Activated CD8-positive, alpha-beta T cell treated with anti-CD3 and anti-CD28 coated beads for 36 hours (primary cell): ENCODE data around the gene PTPN1. TPM values are rescaled to one million over a fixed set of nuclear protein-coding genes. Genes with fewer than 3 reads are reported as not detected.
A peak's percentile ranks its signal among the peaks of the same experiment; 100 is the strongest.

ENCODE experiments used
- ATAC-seq: fragments of 200-7000 bp; cut with Tn5 transposase; one replicate; pipeline ENCODE4 v1.10.0; 2021; ENCODE audit warnings: mild to moderate bottlenecking, moderate library complexity
- CTCF ChIA-PET: fragments of 350-600 bp; sonication (Branson Sonifier 250); formaldehyde crosslinking; loops from one replicate; lab custom pipeline; 2021; ENCODE audit warnings: antibody characterized with exemption; lab: Charles Lee
- POLR2A ChIA-PET: fragments of 350-600 bp; sonication (Branson Sonifier 250); formaldehyde crosslinking; loops from one replicate; lab custom pipeline; 2021; ENCODE audit warnings: antibody characterized with exemption; lab: Charles Lee
- DNase-seq: peaks from one replicate; pipeline ENCODE4 v3.0.0-alpha.2; 2020
- H3K27ac Mint-ChIP-seq: one replicate; pipeline ENCODE4 v1.8.0; 2021; ENCODE audit warnings: mild to moderate bottlenecking, mixed read lengths
- H3K27me3 Mint-ChIP-seq: one replicate; pipeline ENCODE4 v1.8.0; 2021; ENCODE audit warnings: mixed read lengths
- H3K36me3 Mint-ChIP-seq: one replicate; pipeline ENCODE4 v1.8.0; 2021; ENCODE audit warnings: low read depth, mixed read lengths
- H3K4me1 Mint-ChIP-seq: one replicate; pipeline ENCODE4 v1.8.0; 2021; ENCODE audit warnings: low read depth, mixed read lengths
- H3K4me3 Mint-ChIP-seq: one replicate; pipeline ENCODE4 v1.8.0; 2021; ENCODE audit warnings: mild to moderate bottlenecking, moderate library complexity, mixed read lengths
- H3K9me3 Mint-ChIP-seq: one replicate; pipeline ENCODE4 v1.8.0; 2021; ENCODE audit warnings: mixed read lengths
- intact Hi-C: fragments of 100-400 bp; cut with micrococcal nuclease; formaldehyde crosslinking; loops from one replicate; pipeline ENCODE4 v1.10.0; 2022
- total RNA-seq, 2 experiments: library from RNA; stranded (reverse); gene quantifications; one replicate each; pipeline ENCODE4 v1.2.3, GENCODE V29; 2021
- TF ChIP-seq, protein P1 (sequence below): fragments of 200-600 bp; IDR thresholded peaks from one replicate; pipeline ENCODE4 v1.8.0; 2022; ENCODE audit warnings: antibody characterized with exemption, mild to moderate bottlenecking

PTPN1 gene
- total RNA-seq, 2 experiments from 2014 or later, result 65.1 to 66.6 TPM

DNA sequence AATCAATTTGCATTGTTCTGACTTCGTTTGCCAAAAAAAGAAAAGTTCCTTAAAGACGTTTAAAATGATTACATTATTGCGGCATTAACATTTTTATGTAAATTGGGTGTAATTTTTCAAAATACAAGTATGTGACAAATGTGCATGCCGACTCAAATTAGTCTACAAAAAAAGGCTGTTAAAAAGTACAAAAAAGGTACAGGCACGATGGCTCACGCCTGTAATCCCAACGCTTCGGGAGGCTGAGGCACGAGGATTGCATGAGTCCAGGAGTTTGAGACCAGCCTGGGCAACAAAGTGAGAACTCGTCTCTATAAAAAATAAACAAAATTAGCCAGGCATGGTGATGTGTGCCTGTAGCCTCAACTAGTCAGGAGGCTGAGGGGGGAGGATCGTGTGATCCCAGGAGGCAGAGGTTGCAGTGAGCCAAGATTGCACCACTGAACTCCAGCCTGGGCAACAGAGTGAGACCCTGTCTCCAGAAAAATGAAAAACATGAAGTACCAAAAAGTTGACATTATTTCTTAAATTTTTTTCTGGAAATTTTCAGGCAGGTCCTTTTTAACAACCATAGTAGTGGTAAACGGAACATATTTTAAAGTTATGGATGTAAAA, 90.2 kb downstream of the PTPN1 start:
- ChIA-PET POLR2A (no interaction called here), CTCF (no interaction called here)
- Mint-ChIP-seq H3K27me3 (peaks cover 2% of the 10 kb centered on the region), H3K27ac (no peak overlapping the region), H3K9me3 (no peaks in the 10 kb centered on the region), H3K36me3 (no peaks in the 10 kb centered on the region), H3K4me1 (no peaks in the 10 kb centered on the region), H3K4me3 (no peak overlapping the region)
- ATAC-seq (no peak), DNase-seq (no peak)
- TF ChIP-seq, protein P1, sequence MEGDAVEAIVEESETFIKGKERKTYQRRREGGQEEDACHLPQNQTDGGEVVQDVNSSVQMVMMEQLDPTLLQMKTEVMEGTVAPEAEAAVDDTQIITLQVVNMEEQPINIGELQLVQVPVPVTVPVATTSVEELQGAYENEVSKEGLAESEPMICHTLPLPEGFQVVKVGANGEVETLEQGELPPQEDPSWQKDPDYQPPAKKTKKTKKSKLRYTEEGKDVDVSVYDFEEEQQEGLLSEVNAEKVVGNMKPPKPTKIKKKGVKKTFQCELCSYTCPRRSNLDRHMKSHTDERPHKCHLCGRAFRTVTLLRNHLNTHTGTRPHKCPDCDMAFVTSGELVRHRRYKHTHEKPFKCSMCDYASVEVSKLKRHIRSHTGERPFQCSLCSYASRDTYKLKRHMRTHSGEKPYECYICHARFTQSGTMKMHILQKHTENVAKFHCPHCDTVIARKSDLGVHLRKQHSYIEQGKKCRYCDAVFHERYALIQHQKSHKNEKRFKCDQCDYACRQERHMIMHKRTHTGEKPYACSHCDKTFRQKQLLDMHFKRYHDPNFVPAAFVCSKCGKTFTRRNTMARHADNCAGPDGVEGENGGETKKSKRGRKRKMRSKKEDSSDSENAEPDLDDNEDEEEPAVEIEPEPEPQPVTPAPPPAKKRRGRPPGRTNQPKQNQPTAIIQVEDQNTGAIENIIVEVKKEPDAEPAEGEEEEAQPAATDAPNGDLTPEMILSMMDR, result no peak
- intact Hi-C loops, result no loop called here

DNA sequence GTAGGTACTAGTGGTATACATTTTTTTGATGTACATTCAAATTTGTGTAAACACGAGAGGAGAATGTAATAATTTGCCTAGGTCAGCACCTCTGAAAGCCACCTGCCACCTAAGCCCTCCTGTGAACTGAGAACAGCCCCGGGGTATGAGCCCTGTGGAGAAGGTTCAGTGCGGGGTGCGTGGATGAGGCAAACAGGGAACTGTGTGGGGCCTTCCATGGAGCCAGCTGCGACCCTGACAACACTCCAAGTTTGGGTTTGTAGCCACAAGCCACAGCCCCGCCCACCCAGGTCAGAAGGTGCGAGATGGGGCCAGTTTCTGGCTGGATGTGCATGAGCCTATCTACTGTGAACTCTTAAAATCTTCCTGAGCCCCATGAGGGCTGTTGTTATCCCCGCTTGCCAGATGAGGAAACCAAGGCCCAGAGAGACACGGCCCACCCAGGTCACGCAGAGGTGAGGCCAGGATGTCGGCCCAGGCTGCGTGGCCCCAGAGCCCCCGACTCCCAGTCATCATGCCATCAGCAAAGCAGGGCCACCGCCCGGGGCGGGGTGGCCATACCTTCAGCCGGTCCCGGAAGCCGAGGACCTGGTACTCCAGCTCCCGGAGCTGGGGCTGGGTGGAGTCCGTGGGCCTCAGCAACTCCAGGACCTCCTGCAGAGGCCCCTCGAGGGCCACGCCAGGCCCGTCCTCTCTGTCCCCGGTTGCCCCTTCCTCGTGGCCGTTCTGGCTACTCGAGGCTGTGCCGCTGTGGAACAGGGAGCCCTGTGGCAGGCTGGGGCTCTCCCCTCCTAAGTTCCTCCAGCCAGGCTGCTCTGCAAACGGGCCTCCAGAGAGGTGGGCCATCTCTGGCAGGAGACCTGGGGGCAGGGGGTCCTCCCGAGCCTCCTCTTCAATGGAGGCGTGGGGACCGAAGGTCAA, 91.6 kb downstream of the PTPN1 start:
- no peak overlapping the region for H3K4me3 Mint-ChIP-seq
- ATAC-seq (no peak), DNase-seq (peak; percentile 31)
- intact Hi-C loops, result no loop called here
- H3K36me3 Mint-ChIP-seq, result no peaks in the 10 kb centered on the region
- TF ChIP-seq, protein P1, result no peak
- H3K27ac Mint-ChIP-seq, result no peak overlapping the region
- CTCF ChIA-PET, result interaction anchor here (0.9 kb wide), 1 partner anchor 13 kb away, joined by 3 read pairs; no protein-coding TSS in a partner anchor
- no peaks in the 10 kb centered on the region for H3K4me1 Mint-ChIP-seq
- no peaks in the 10 kb centered on the region for H3K9me3 Mint-ChIP-seq
- POLR2A ChIA-PET, result no interaction called here
- peaks cover 2% of the 10 kb centered on the region for H3K27me3 Mint-ChIP-seq

DNA sequence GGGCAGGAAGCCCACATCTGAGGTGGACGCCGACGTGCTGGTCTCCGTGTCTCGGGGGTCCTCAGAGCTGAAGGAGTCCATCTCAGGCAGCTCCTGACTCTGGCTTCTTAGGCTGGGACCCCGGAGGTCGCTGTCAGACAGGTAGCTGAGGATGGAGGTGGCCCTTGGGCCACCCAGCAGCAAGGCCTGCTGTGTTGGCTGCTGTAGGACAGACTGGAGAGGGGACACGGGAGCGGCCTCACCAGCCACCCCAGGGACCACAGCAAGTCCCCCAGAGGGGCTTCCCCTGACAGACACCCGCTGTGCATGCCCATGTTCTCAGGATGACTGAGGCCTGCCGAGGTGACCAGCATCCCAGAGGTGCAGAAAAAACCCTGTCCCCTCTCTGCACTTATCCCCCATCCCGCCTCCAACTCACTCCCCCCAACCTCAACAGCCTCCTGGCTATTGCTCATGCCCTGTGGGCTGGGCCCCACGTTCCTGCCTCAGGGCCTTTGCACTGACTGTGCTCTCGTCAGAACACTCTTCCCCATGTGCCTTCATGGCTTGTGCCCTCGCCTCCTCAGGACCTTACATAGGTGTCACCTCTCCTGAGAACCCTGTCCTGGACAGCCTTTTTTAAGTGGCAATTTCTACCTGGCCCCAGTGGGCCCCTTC, 92.4 kb downstream of the PTPN1 start:
- Mint-ChIP-seq H3K36me3 (no peaks in the 10 kb centered on the region), H3K27me3 (peaks cover 2% of the 10 kb centered on the region), H3K9me3 (no peaks in the 10 kb centered on the region), H3K4me1 (no peaks in the 10 kb centered on the region), H3K4me3 (no peak overlapping the region), H3K27ac (no peak overlapping the region)
- DNase-seq (no peak), ATAC-seq (no peak)
- intact Hi-C loops, result no loop called here
- POLR2A ChIA-PET, result no interaction called here
- TF ChIP-seq, protein P1, result no peak
- CTCF ChIA-PET, result no interaction called here

DNA sequence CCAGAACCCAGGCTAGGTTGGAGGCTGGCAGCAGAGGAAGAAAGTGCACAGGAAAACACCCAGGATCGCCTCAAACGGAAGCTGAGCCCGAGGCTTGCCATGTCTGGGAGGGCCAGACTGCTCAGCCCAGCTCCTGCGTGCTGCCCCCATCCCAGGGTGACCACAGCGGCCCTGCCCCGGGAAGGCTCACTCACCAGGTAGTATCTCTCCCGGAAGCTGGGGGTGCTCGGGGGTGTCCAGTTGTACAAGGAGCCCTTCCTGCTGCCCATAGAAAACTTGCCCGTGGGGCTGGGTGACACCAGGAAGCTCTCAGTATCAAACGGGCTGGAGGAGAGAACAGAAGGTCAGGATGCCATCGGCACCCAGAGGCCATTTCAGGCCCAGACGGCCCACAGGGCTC, 94.3 kb downstream of the PTPN1 start:
- Mint-ChIP-seq H3K9me3 (no peaks in the 10 kb centered on the region), H3K36me3 (no peaks in the 10 kb centered on the region), H3K27ac (no peak overlapping the region), H3K27me3 (peaks cover 2% of the 10 kb centered on the region), H3K4me1 (no peaks in the 10 kb centered on the region), H3K4me3 (no peak overlapping the region)
- TF ChIP-seq, protein P1, result no peak
- ATAC-seq (no peak), DNase-seq (no peak)
- ChIA-PET CTCF (interaction anchor here (1.0 kb wide), 1 partner anchor 16 kb away, joined by 3 read pairs; no protein-coding TSS in a partner anchor), POLR2A (interaction anchor here (1.3 kb wide), 1 partner anchor 8 kb away, joined by 3 read pairs; no protein-coding TSS in a partner anchor)
- intact Hi-C loops, result no loop called here
